ENCODE results near the gene MED12.

MED12 gene

DNA sequence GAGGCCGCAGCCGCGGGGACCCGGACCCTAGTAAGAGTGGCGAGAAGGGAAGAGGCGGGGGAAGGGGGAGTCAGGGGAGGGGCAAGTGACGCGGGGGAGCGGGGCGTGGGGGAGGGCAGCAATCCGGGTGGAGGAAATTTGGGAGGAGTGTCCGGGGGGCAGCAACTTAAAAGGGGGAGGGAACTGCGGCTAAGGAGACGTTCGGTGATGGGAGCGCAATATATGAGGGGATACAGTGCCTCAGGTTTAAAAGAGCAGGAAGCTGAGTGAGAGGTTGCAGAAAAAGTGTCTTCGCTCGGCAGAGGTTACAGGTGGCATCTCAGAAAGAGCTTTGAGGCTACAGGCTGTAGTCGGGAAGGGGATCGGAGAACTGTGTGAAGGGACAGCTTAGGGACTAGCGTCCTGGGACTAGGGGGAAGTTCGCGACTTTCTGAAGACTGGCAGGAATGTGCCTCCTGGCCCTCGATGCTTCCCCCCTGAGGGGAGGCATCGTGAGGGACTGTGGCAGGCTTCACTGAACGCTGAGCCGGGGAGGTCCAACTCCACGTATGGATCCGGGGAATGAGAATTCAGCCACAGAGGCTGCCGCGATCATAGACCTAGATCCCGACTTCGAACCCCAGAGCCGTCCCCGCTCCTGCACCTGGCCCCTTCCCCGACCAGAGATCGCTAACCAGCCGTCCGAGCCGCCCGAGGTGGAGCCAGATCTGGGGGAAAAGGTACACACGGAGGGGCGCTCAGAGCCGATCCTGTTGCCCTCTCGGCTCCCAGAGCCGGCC is 22.2 kb upstream of the MED12 start (continued):
- TF ChIP-seq ZNF366 (tag by site-specific recombination; conservative IDR thresholded peaks at IDR 0.05) (peak; percentile 16; the same call in 1 of the 2 replicates), ZNF423 (tag by site-specific recombination; IDR thresholded peaks at IDR 0.05) (no peak), ZNF571 (tag by site-specific recombination; IDR thresholded peaks at IDR 0.05) (no peak), ZNF549 (tag by site-specific recombination; IDR thresholded peaks at IDR 0.05) (no peak), ZNF76 (tag by site-specific recombination; IDR thresholded peaks at IDR 0.05; ENCODE audit: borderline replicate concordance, low read depth) (no peak), ZFP69B (tag by site-specific recombination; IDR thresholded peaks at IDR 0.05) (peak; percentile 70), ZNF600 (tag by site-specific recombination; IDR thresholded peaks at IDR 0.05) (peak; percentile 76), ZNF211 (tag by site-specific recombination; IDR thresholded peaks at IDR 0.05; ENCODE audit: low read depth) (no peak), ZNF510 (tag by site-specific recombination; IDR thresholded peaks at IDR 0.05; ENCODE audit: insufficient replicate concordance) (no peak), SCRT1 (tag by site-specific recombination; IDR thresholded peaks at IDR 0.05; ENCODE audit: borderline replicate concordance) (peak; percentile 89)

DNA sequence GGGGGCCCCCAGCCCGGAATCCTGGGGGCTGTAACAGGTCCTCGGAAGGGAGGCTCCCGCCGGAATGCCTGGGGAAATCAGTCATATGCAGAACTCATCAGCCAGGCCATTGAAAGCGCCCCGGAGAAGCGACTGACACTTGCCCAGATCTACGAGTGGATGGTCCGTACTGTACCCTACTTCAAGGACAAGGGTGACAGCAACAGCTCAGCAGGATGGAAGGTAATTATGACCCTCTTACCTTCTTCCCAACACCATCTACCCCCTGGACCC is 21.7 kb upstream of the MED12 start:
- POLR2A ChIA-PET: interaction anchor here (0.9 to 1.2 kb wide), 2 partner anchors 11 to 21 kb away, joined by 3 to 9 read pairs; partner anchors contain the start of gene MED12
- peaks cover 0 to 12% of the 10 kb centered on the region in 2 experiments; a peak in 1 of 3 replicates for H3K36me3 ChIP-seq (ENCODE audit: control insufficient read depth in 2 of 2, insufficient read depth in 1 of 2, low read length in 2 of 2)
- TF ChIP-seq SALL2 (tag by site-specific recombination; IDR thresholded peaks at IDR 0.05; ENCODE audit: borderline replicate concordance): no peak
- TF ChIP-seq, protein P1, sequence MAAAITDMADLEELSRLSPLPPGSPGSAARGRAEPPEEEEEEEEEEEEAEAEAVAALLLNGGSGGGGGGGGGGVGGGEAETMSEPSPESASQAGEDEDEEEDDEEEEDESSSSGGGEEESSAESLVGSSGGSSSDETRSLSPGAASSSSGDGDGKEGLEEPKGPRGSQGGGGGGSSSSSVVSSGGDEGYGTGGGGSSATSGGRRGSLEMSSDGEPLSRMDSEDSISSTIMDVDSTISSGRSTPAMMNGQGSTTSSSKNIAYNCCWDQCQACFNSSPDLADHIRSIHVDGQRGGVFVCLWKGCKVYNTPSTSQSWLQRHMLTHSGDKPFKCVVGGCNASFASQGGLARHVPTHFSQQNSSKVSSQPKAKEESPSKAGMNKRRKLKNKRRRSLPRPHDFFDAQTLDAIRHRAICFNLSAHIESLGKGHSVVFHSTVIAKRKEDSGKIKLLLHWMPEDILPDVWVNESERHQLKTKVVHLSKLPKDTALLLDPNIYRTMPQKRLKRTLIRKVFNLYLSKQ (tag by site-specific recombination; IDR thresholded peaks at IDR 0.05; ENCODE audit: borderline replicate concordance): no peak
- TF ChIP-seq ZNF10 (tag by site-specific recombination; IDR thresholded peaks at IDR 0.05): no peak
- TF ChIP-seq ZFP41 (tag by site-specific recombination; IDR thresholded peaks at IDR 0.05; ENCODE audit: borderline replicate concordance): no peak
- TF ChIP-seq ZNF521 (tag by site-specific recombination; IDR thresholded peaks at IDR 0.05): no peak
- TF ChIP-seq RBAK (tag by site-specific recombination; IDR thresholded peaks at IDR 0.05): no peak
- TF ChIP-seq ZNF416 (tag by site-specific recombination; IDR thresholded peaks at IDR 0.05): no peak
- no peak for TF ChIP-seq ZNF423 (tag by site-specific recombination; IDR thresholded peaks at IDR 0.05)
- 0 out of 2 replicates have a peak, but pooled peaks have one; percentile 43 for TF ChIP-seq ZBTB20 (tag by site-specific recombination; IDR thresholded peaks at IDR 0.05)
- no peak for TF ChIP-seq ZNF510 (tag by site-specific recombination; IDR thresholded peaks at IDR 0.05; ENCODE audit: insufficient replicate concordance)
- TF ChIP-seq ZNF266 (tag by site-specific recombination; IDR thresholded peaks at IDR 0.05; ENCODE audit: low read depth): no peak
- TF ChIP-seq ZNF335 (tag by site-specific recombination; conservative IDR thresholded peaks at IDR 0.05): peak; percentile 76
- no peak for TF ChIP-seq ZNF548 (tag by site-specific recombination; IDR thresholded peaks at IDR 0.05)
- TF ChIP-seq SP3 (tag by site-specific recombination; IDR thresholded peaks at IDR 0.05): no peak
- TF ChIP-seq FEZF1 (tag by site-specific recombination; IDR thresholded peaks at IDR 0.05): no peak
- CTCF ChIA-PET: no interaction called here
- no peaks in the 10 kb centered on the region for H3K9me3 ChIP-seq (ENCODE audit: control insufficient read depth, insufficient read depth, low read depth, low read length)
- peak overlapping the region; percentile 34; the same call in 1 of the 2 replicates for H3K27ac ChIP-seq (ENCODE audit: extremely low read depth, low read depth, low read length)
- peaks cover 3% of the 10 kb centered on the region; the same call in 1 of the 2 replicates for H3K4me1 ChIP-seq (ENCODE audit: control insufficient read depth, insufficient read depth, low read length)
- H3K4me3 ChIP-seq (ENCODE audit: low read depth, low read length): peak overlapping the region; percentile 44

DNA sequence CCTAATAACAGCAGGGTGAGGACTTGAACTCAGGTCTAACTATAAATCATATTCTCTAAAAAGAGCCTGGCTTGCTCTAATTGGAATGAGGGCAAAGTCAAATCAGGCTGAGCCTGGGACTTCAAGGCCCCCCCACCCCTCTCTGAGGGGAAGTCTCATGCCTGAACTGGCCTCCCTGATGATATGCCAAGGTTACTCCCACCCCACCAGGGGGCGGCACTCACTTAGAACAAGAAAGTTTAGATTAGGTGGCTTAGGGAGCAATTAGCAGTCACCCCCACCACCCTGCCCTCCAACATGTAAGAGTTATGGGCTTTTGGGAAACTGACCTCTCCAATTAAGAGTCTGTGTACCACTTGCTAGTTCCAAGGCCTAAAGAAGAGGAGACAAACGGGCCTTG is 20.1 kb upstream of the MED12 start:
- Histone ChIP-seq H3K9me3 (ENCODE audit: control insufficient read depth, insufficient read depth, low read depth, low read length) (no peaks in the 10 kb centered on the region), H3K4me1 (ENCODE audit: control insufficient read depth, insufficient read depth, low read length) (peaks cover 3% of the 10 kb centered on the region; the same call in 1 of the 2 replicates), H3K4me3 (ENCODE audit: low read depth, low read length) (no peak overlapping the region), H3K27ac (ENCODE audit: extremely low read depth, low read depth, low read length) (no peak overlapping the region), H3K36me3 (ENCODE audit: control insufficient read depth in 2 of 2, insufficient read depth in 1 of 2, low read length in 2 of 2) (peaks cover 0 to 17% of the 10 kb centered on the region in 2 experiments; a peak in 1 of 3 replicates)
- POLR2A ChIA-PET: no interaction called here
- CTCF ChIA-PET: interaction anchor here (1.0 kb wide), 1 partner anchor 10 kb away, joined by 4 read pairs; no protein-coding TSS in a partner anchor
- TF ChIP-seq ZNF366 (tag by site-specific recombination; conservative IDR thresholded peaks at IDR 0.05) (no peak), PRDM1 (tag by site-specific recombination; IDR thresholded peaks at IDR 0.05) (0 out of 2 replicates have a peak, but pooled peaks have one; percentile 8), ZNF138 (tag by site-specific recombination; IDR thresholded peaks at IDR 0.05; ENCODE audit: borderline replicate concordance) (no peak), ZNF426 (tag by site-specific recombination; IDR thresholded peaks at IDR 0.05) (no peak), ZNF302 (tag by site-specific recombination; IDR thresholded peaks at IDR 0.05; ENCODE audit: low read depth) (no peak), ZNF549 (tag by site-specific recombination; IDR thresholded peaks at IDR 0.05) (no peak), ZNF610 (tag by site-specific recombination; IDR thresholded peaks at IDR 0.05; ENCODE audit: borderline replicate concordance) (no peak)
- TF ChIP-seq, protein P2, sequence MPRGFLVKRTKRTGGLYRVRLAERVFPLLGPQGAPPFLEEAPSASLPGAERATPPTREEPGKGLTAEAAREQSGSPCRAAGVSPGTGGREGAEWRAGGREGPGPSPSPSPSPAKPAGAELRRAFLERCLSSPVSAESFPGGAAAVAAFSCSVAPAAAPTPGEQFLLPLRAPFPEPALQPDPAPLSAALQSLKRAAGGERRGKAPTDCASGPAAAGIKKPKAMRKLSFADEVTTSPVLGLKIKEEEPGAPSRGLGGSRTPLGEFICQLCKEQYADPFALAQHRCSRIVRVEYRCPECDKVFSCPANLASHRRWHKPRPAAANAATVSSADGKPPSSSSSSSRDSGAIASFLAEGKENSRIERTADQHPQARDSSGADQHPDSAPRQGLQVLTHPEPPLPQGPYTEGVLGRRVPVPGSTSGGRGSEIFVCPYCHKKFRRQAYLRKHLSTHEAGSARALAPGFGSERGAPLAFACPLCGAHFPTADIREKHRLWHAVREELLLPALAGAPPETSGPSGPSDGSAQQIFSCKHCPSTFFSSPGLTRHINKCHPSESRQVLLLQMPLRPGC (tag by site-specific recombination; IDR thresholded peaks at IDR 0.05): no peak
- TF ChIP-seq, protein P3, sequence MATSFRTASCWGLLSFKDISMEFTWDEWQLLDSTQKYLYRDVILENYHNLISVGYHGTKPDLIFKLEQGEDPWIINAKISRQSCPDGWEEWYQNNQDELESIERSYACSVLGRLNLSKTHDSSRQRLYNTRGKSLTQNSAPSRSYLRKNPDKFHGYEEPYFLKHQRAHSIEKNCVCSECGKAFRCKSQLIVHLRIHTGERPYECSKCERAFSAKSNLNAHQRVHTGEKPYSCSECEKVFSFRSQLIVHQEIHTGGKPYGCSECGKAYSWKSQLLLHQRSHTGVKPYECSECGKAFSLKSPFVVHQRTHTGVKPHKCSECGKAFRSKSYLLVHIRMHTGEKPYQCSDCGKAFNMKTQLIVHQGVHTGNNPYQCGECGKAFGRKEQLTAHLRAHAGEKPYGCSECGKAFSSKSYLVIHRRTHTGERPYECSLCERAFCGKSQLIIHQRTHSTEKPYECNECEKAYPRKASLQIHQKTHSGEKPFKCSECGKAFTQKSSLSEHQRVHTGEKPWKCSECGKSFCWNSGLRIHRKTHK (tag by site-specific recombination; IDR thresholded peaks at IDR 0.05): no peak
